Cardiac ventricle fibroblast (primary cell): Measurements from ENCODE around the gene C6orf15. TPM values are rescaled to one million over a fixed set of nuclear protein-coding genes. Genes with fewer than 3 reads are reported as not detected.

Experiments
- total RNA-seq: library from RNA; depleted of rRNA; stranded (reverse); fragments of >200 nt; gene quantifications from 2 replicates; pipeline ENCODE4 v1.2.3, GENCODE V29; 2015

Gene C6orf15
- 0.49 TPM in 1 of 2 replicates, not detected in the other for total RNA-seq

GRCh38 chr6:31112478-31112877 is at the start of gene C6orf15:
Gene C6orf15 (minus strand): TSS chr6:31112575. CDS start chr6:31112555, 20 bp downstream.

GRCh38 chr6:31158140-31158862 is 45.9 kb upstream of the C6orf15 start, which contains the start of gene TCF19:
Gene TCF19 (plus strand): TSS chr6:31158589. CDS start chr6:31159470, 881 bp downstream.

DNA sequence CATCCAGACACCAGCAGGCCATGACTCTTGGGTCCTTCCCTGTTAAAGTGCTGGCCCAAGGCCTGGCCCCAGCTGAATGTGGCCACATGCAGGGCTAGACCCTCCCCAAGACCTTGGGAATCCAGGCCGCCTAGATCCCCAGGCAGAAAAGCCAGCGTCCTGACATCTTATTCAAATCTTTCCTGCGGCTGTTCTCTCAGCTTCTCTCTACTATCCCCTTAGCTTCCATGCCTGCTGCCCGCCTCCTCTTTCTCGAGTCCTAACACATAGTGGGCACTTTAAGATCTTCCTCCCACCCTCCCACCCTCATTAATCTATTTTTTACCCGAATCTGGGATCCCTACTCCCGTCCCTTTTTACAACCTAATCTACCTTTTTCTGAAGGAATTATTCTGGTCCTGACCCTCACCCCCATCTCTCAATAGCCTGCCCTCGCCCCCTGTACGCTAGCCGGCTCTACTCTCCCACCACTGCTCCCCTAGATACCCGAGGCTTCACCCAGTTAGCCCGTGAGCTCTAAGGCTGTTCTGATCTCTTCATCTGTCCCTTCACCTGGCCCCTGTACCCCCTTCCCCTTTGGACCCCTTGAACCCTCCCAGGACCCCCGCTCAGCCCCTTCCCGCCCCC is 45.3 kb upstream of the C6orf15 start, which contains the start of gene CCHCR1:
CCHCR1 (minus strand) TSS at position 290 of the 627 bp plus-strand sequence; CDS start at position 88, 202 bp downstream.

GRCh38 chr6:31138982-31139381 is 26.6 kb upstream of the C6orf15 start, which contains the start of gene PSORS1C2:
Gene PSORS1C2 (minus strand): TSS chr6:31139066. CDS start chr6:31139026, 40 bp downstream.

DNA sequence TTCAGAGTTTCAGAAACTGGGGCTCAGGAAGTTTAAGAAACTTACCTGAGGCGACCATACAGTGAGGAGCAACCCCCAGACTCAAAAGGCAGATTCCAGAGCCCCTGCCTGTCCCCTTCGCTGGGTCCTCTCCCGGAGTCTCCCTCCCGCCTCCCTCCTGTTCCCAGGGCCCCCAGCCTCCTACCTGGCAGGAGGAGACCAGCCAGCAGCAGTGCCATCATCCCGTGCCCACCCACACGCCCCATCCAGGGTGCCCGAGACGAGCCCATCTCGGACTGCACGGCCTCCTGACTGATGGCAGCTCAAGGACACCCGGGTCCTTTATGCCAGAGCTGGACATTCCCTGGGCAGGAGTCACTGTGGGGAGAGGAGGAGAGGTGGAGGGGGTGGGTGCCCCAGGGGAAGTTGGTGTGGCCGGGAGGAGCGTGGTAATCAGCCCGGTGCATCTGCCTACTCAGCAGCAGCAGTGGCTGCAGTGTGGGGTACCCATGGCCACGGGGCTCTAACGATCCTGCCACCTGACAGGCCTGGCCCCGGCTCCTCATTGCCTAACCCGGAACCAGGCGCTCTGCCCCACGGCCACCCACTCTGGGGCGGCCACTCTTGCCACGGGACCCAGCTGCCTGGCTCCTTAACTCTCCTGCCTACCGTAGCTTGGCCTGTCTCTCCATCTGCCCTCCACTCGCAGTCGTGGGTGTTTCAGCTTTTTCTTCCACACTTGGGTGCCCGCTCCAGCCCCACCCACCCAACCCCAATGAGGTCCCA is 8.0 kb upstream of the C6orf15 start, which contains the start of gene CDSN:
CDSN (minus strand) TSS at position 296 of the 765 bp plus-strand sequence; CDS start at position 269, 27 bp downstream.

DNA sequence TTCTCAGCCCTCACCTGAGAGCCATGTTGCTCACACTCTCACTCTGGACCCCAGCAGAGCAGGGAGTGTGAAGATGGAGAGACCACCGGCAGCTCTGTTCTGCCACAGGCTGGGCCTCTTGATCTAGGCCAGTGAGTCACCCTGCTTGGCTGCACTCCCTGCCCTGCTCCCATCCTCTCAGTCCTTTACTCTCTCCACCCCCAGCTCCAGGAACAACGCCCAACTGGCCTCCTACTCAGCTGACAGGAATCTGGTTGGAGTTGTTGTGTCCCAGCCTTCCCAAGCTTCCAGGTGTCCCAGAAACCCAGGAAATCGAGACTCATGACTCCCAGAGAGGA is 2.1 kb upstream of the C6orf15 start, which contains the start of gene PSORS1C1:
PSORS1C1 (plus strand) TSS at position 260 of the 338 bp plus-strand sequence. CDS start 14,833 bp downstream, outside the sequence.

Other genes with a start within 250 kb of the C6orf15 start
- gene DDR1, start 228.1 kb downstream of the C6orf15 start, total RNA-seq: 25.7 and 27.1 TPM in 2 replicates
- gene GTF2H4, start 204.4 kb downstream of the C6orf15 start, total RNA-seq: 12.3 and 16.6 TPM in 2 replicates
- gene VARS2, start 198.3 kb downstream of the C6orf15 start, total RNA-seq: 16.4 and 18.6 TPM in 2 replicates
- not detected in 2 replicates for gene SFTA2, start 180.4 kb downstream of the C6orf15 start, total RNA-seq
- not detected in 2 replicates for gene MUCL3, start 171.6 kb downstream of the C6orf15 start, total RNA-seq
- gene MUC21, start 128.9 kb downstream of the C6orf15 start, total RNA-seq: not detected in 2 replicates
- not detected in 2 replicates for gene MUC22, start 102.1 kb downstream of the C6orf15 start, total RNA-seq
- 0.64 and 51.9 TPM in 2 replicates for gene PSORS1C1, start 2.2 kb upstream of the C6orf15 start, total RNA-seq
- gene CDSN, start 7.9 kb upstream of the C6orf15 start, total RNA-seq: not detected in 2 replicates
- not detected in 2 replicates for gene PSORS1C2, start 26.5 kb upstream of the C6orf15 start, total RNA-seq
- 13.0 and 13.4 TPM in 2 replicates for gene CCHCR1, start 45.2 kb upstream of the C6orf15 start, total RNA-seq
- gene TCF19, start 46.0 kb upstream of the C6orf15 start, total RNA-seq: 1.8 and 3.0 TPM in 2 replicates
- not detected in 2 replicates for gene POU5F1, start 58.1 kb upstream of the C6orf15 start, total RNA-seq
- 237 and 249 TPM in 2 replicates for gene HLA-C, start 159.5 kb upstream of the C6orf15 start, total RNA-seq
- gene HLA-B, start 244.6 kb upstream of the C6orf15 start, total RNA-seq: 231 and 468 TPM in 2 replicates